Mesenchymal stem cell (in vitro differentiated cells and primary cell): ENCODE data around the gene CDK6.

Experiments
- DNase-seq: peaks from one replicate; pipeline ENCODE4 v3.0.0-alpha.2; 2013
- H2AFZ ChIP-seq: one replicate; pipeline ENCODE4 v1.6.1; 2013; ENCODE audit warnings: low read depth, mild to moderate bottlenecking, control low read depth, inconsistent platforms, low read length, moderate library complexity
- H2AK5ac ChIP-seq: 2 replicates; pipeline ENCODE4 v1.6.1; 2013; ENCODE audit warnings: low read length, moderate library complexity, mild to moderate bottlenecking, inconsistent platforms; ENCODE audit not compliant: severe bottlenecking
- H2BK120ac ChIP-seq: one replicate; pipeline ENCODE4 v1.6.1; 2013; ENCODE audit warnings: low read depth, mild to moderate bottlenecking, inconsistent platforms, low read length, moderate library complexity
- H2BK12ac ChIP-seq, 2 experiments: one replicate each; pipeline ENCODE4 v1.6.1; 2013; ENCODE audit warnings: inconsistent platforms in 2 of 2, low read length in 2 of 2, mild to moderate bottlenecking in 2 of 2, moderate library complexity in 2 of 2, control low read depth in 1 of 2
- H2BK15ac ChIP-seq: one replicate; pipeline ENCODE4 v1.6.1; 2013; ENCODE audit warnings: mild to moderate bottlenecking, low read depth, inconsistent platforms; ENCODE audit not compliant: poor library complexity, severe bottlenecking
- H2BK5ac ChIP-seq: 2 replicates; pipeline ENCODE4 v1.6.1; 2013; ENCODE audit warnings: low read depth, mild to moderate bottlenecking, low read length, control low read depth, inconsistent platforms; ENCODE audit not compliant: poor library complexity, severe bottlenecking
- H3K14ac ChIP-seq, 2 experiments: one replicate each; pipeline ENCODE4 v1.6.1; 2013; ENCODE audit warnings: inconsistent platforms in 2 of 2, low read length in 2 of 2, control low read depth in 1 of 2, mild to moderate bottlenecking in 1 of 2, moderate library complexity in 1 of 2
- H3K18ac ChIP-seq, 2 experiments: one replicate each; pipeline ENCODE4 v1.6.1; 2013; ENCODE audit warnings: inconsistent platforms in 2 of 2, low read length in 2 of 2, control low read depth in 1 of 2, low read depth in 1 of 2, mild to moderate bottlenecking in 1 of 2
- H3K23ac ChIP-seq, 2 experiments: one replicate each; pipeline ENCODE4 v1.6.1; 2013; ENCODE audit warnings: inconsistent platforms in 2 of 2, low read length in 2 of 2, mild to moderate bottlenecking in 2 of 2, moderate library complexity in 2 of 2, control low read depth in 1 of 2
- H3K27ac ChIP-seq: 2 replicates; pipeline ENCODE4 v1.5.1; 2013; ENCODE audit warnings: mild to moderate bottlenecking, moderate library complexity, low read length, control low read depth, inconsistent platforms; ENCODE audit not compliant: poor library complexity, severe bottlenecking
- H3K27me3 ChIP-seq, 2 experiments: 2 replicates each; pipeline versions ENCODE4 v1.6.1 to v1.7.0; 2013; ENCODE audit warnings: low read length in 2 of 2, mild to moderate bottlenecking in 2 of 2, moderate library complexity in 2 of 2, control low read depth in 1 of 2, inconsistent platforms in 1 of 2; ENCODE audit not compliant: control insufficient read depth in 1 of 2, insufficient read depth in 1 of 2
- H3K36me3 ChIP-seq, 2 experiments: 2 replicates each; pipeline versions ENCODE4 v1.6.1 to v1.7.0; 2013; ENCODE audit warnings: low read length in 2 of 2, control low read depth in 1 of 2, inconsistent platforms in 1 of 2, low read depth in 1 of 2, mild to moderate bottlenecking in 1 of 2; ENCODE audit not compliant: insufficient read depth in 2 of 2, control insufficient read depth in 1 of 2
- H3K4ac ChIP-seq, 2 experiments: one replicate each; pipeline ENCODE4 v1.6.1; 2013; ENCODE audit warnings: inconsistent platforms in 2 of 2, low read length in 2 of 2, mild to moderate bottlenecking in 2 of 2, moderate library complexity in 2 of 2, control low read depth in 1 of 2, low read depth in 1 of 2
- H3K4me1 ChIP-seq: 2 replicates; pipeline ENCODE4 v1.6.1; 2013; ENCODE audit warnings: low read depth, low read length, control low read depth; ENCODE audit not compliant: control insufficient read depth, insufficient read depth
- H3K4me2 ChIP-seq: 2 replicates; pipeline ENCODE4 v1.6.1; 2013; ENCODE audit warnings: low read length, mild to moderate bottlenecking, inconsistent platforms; ENCODE audit not compliant: poor library complexity, severe bottlenecking
- H3K4me3 ChIP-seq, 2 experiments: 2 replicates each; pipeline versions ENCODE4 v1.5.1 to v1.7.0; 2013; ENCODE audit warnings: low read length in 2 of 2, mild to moderate bottlenecking in 2 of 2, control low read depth in 1 of 2, low read depth in 1 of 2; ENCODE audit not compliant: insufficient read depth in 1 of 2
- H3K79me1 ChIP-seq: replicated peaks from 2 replicates; pipeline ENCODE4 v1.6.1; 2013; ENCODE audit warnings: mild to moderate bottlenecking, control low read depth, low read length, inconsistent platforms; ENCODE audit not compliant: poor library complexity, severe bottlenecking
- H3K9ac ChIP-seq: 2 replicates; pipeline ENCODE4 v1.7.0; 2013; ENCODE audit warnings: mild to moderate bottlenecking, low read length, moderate library complexity
- H3K9me3 ChIP-seq: 2 replicates; pipeline ENCODE4 v1.7.0; 2013; ENCODE audit warnings: mild to moderate bottlenecking, low read length; ENCODE audit not compliant: control insufficient read depth
- H4K8ac ChIP-seq: one replicate; pipeline ENCODE4 v1.6.1; 2013; ENCODE audit warnings: inconsistent platforms, mild to moderate bottlenecking, low read length, moderate library complexity
- H4K91ac ChIP-seq: one replicate; pipeline ENCODE4 v1.6.1; 2013; ENCODE audit warnings: mild to moderate bottlenecking, low read length, inconsistent platforms
- WGBS: methylation state at CpG from one replicate; pipeline ENCODE4 v1.1.7; 2013; ENCODE audit warnings: mixed read lengths; 5-methylcytosine and 5-hydroxymethylcytosine counted together

The CDK6 gene

DNA sequence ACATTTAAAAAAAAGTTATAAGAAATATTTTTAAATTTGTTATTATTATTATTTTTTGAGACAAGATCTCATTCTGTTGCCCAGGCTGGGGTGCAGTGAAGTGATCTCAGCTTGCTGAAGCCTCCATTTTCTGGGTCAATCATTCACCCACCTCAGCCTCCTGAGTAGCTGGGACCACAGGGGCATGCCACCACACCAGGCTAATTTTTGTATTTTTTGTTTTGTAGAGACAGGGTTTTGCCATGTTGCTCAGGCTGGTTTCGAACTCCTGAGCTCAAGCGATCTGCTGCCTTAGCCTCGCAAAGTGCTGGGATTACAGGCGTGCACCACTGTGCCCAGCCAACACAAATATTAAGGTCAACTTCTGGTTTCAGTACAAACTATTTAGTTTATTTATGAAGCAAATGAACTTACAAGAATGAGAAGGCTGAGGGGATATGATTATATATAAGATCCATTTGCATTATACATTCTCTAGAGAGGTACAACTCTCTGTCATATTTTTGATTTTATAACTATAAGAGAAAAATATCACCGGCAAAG, 200.3 kb downstream of the CDK6 start:
- Histone ChIP-seq H3K4me3 (no peak overlapping the region), H3K14ac (no peak overlapping the region), H3K4ac (peak overlapping the region; percentile 9 to 75), H4K91ac (peak overlapping the region; percentile 15), H2AK5ac (no peak overlapping the region), H3K79me1 (peaks cover 6% of the 10 kb centered on the region), H4K8ac (no peak overlapping the region), H3K9me3 (no peaks in the 10 kb centered on the region), H3K4me1 (peaks cover 5% of the 10 kb centered on the region), H3K9ac (no peak overlapping the region), H3K23ac (no peak overlapping the region), H3K27me3 (no peaks in the 10 kb centered on the region), H2BK5ac (no peak overlapping the region), H3K36me3 (peaks cover 0 to 9% of the 10 kb centered on the region in 2 experiments), H2BK120ac (no peak overlapping the region), H3K18ac (peak overlapping the region in 1 of 2 experiments; percentile 33), H2BK12ac (no peak overlapping the region), H2AFZ (no peak overlapping the region), H2BK15ac (no peak overlapping the region), H3K27ac (peak overlapping the region; percentile 90), H3K4me2 (no peak overlapping the region)
- 92% methylated on average over 2 of the region's 5 CpGs for WGBS
- DNase-seq, result no peak

DNA sequence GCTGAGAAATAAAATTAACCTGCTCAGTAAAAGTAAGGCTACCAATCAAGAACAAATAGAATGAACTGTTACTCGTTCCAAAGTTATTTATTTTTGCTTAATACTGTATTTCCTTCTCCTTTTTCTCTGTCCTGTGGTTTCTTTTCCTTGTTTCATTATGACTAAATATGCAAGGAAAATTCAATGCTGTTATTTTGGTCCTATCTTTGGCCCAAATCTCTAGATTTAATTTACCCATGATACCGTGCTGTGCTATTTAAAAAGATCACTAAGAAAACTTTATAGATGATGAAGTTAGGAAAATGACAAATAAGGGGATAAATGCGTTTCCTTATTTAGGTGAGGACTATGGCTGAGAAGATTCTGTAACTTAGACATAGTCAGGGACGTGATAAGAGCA, 200.8 kb downstream of the CDK6 start:
- H4K8ac ChIP-seq, result no peak overlapping the region
- no peak overlapping the region for H2BK15ac ChIP-seq
- 75% methylated on average over 1 of the region's 4 CpGs for WGBS
- peak overlapping the region; percentile 56 for H3K9ac ChIP-seq
- no peak for DNase-seq
- no peak overlapping the region for H2AFZ ChIP-seq
- peaks cover 9% of the 10 kb centered on the region for H3K79me1 ChIP-seq
- peaks cover 5% of the 10 kb centered on the region for H3K4me1 ChIP-seq
- H3K18ac ChIP-seq, result no peak overlapping the region
- H4K91ac ChIP-seq, result no peak overlapping the region
- H2BK12ac ChIP-seq, result no peak overlapping the region
- peak overlapping the region in 1 of 2 experiments; percentile 35 for H3K4me3 ChIP-seq
- H3K4me2 ChIP-seq, result no peak overlapping the region
- no peak overlapping the region for H3K14ac ChIP-seq
- peak overlapping the region; percentile 90 for H3K27ac ChIP-seq
- H2AK5ac ChIP-seq, result no peak overlapping the region
- no peak overlapping the region for H2BK120ac ChIP-seq
- peaks cover 0 to 9% of the 10 kb centered on the region in 2 experiments for H3K36me3 ChIP-seq
- no peaks in the 10 kb centered on the region for H3K9me3 ChIP-seq
- H2BK5ac ChIP-seq, result no peak overlapping the region
- H3K27me3 ChIP-seq, result no peaks in the 10 kb centered on the region
- H3K23ac ChIP-seq, result no peak overlapping the region
- H3K4ac ChIP-seq, result no peak overlapping the region

DNA sequence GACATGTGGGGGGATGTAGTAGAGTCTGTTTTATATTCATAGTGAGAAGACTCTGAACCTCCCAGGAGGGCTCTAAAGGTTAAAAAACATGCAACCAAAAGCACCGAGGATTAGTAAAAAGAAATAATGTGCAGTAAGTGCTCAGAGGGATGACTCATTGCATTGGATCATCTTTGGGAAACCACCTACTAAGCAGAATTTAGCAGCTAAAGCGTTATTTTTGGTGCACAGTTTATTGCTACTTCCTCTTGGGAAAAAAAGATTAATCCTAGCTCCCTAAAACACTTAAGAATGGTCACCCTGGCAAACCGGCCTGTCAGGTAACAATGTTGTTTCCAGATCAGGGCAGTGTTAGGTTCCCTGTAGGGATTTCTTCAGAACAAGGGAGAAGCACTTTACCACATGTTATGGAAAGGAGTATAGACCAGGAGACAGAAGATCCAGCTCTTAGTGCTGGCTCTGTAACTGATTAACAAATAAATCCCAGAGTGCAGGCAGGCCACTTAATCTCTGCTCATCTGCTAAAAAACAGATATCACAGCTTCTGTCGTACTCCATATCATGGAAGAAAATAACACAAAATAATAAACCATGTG, 201.4 kb downstream of the CDK6 start:
- Histone ChIP-seq H2AK5ac (no peak overlapping the region), H2BK120ac (no peak overlapping the region), H3K18ac (peak overlapping the region in 1 of 2 experiments; percentile 54), H3K4me2 (peak overlapping the region; percentile 51), H3K27ac (peak overlapping the region; percentile 90), H3K14ac (no peak overlapping the region), H2BK15ac (no peak overlapping the region), H2BK5ac (peak overlapping the region; percentile 91), H3K4me1 (peaks cover 5% of the 10 kb centered on the region), H4K91ac (no peak overlapping the region), H3K23ac (no peak overlapping the region), H2AFZ (no peak overlapping the region), H4K8ac (peak overlapping the region; percentile 41), H3K27me3 (no peaks in the 10 kb centered on the region), H3K9ac (peak overlapping the region; percentile 69), H3K79me1 (peaks cover 9% of the 10 kb centered on the region), H3K4me3 (peak overlapping the region in 1 of 2 experiments; percentile 35), H2BK12ac (peak overlapping the region in 1 of 2 experiments; percentile 73), H3K4ac (peak overlapping the region in 1 of 2 experiments; percentile 35), H3K36me3 (peaks cover 0 to 8% of the 10 kb centered on the region in 2 experiments), H3K9me3 (no peaks in the 10 kb centered on the region)
- peak; percentile 94 for DNase-seq
- 0% methylated on average over 3 of the region's 4 CpGs for WGBS

DNA sequence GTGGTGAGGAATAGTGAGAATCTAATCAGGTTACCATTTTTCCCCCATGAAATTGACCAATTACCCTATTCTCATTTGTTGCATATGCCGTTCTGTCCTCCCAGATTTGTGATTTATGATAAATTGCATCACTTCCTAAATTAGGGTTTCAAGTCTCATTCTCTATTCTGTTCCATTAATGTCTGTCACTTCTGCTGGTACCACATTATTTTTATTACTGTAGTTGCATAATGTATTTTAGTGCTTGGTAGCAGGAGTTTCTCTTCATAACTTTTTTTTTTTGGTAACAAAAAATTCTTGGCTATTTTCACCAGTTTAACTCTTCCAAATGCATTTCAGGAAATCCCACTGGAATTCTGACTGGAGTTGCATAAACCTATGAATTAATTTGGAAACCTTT, 202.2 kb downstream of the CDK6 start:
- no peak overlapping the region for H2AK5ac ChIP-seq
- H2BK5ac ChIP-seq, result no peak overlapping the region
- peak; percentile 28 for DNase-seq
- no peak overlapping the region for H3K14ac ChIP-seq
- no peak overlapping the region for H2AFZ ChIP-seq
- H3K79me1 ChIP-seq, result peaks cover 10% of the 10 kb centered on the region
- H3K36me3 ChIP-seq, result peaks cover 0 to 7% of the 10 kb centered on the region in 2 experiments
- H2BK120ac ChIP-seq, result no peak overlapping the region
- H3K4me3 ChIP-seq, result peak overlapping the region in 1 of 2 experiments; percentile 43
- no peak overlapping the region for H4K8ac ChIP-seq
- no peak overlapping the region for H3K23ac ChIP-seq
- peaks cover 4% of the 10 kb centered on the region for H3K4me1 ChIP-seq
- whole genome bisulfite sequencing, result no CpG with 5 or more reads among the region's 1 CpG
- no peak overlapping the region for H3K4ac ChIP-seq
- no peak overlapping the region for H2BK15ac ChIP-seq
- peak overlapping the region; percentile 78 for H3K27ac ChIP-seq
- no peak overlapping the region for H4K91ac ChIP-seq
- peak overlapping the region; percentile 69 for H3K9ac ChIP-seq
- no peaks in the 10 kb centered on the region for H3K9me3 ChIP-seq
- no peak overlapping the region for H3K4me2 ChIP-seq
- H3K27me3 ChIP-seq, result no peaks in the 10 kb centered on the region
- H2BK12ac ChIP-seq, result no peak overlapping the region
- H3K18ac ChIP-seq, result no peak overlapping the region
